Measurements from ENCODE around the gene LRRC8D.

The LRRC8D gene

GRCh38 chr1:89806616-89807015 lies 14.2 kb upstream of the LRRC8D start:
- no peak overlapping the region for H3K27ac ChIP-seq
- H3K27me3 ChIP-seq (ENCODE audit: insufficient read depth, low read depth, severe bottlenecking): no peaks in the 10 kb centered on the region
- H3K9me3 ChIP-seq (ENCODE audit: severe bottlenecking): no peaks in the 10 kb centered on the region
- no peak for DNase-seq
- TF ChIP-seq CTCF (IDR thresholded peaks at IDR 0.05; ENCODE audit: low read depth, low read length): no peak
- no peaks in the 10 kb centered on the region for H3K36me3 ChIP-seq
- H3K4me3 ChIP-seq (ENCODE audit: low read depth, low read length): no peak overlapping the region

GRCh38 chr1:89807503-89807902 lies 13.3 kb upstream of the LRRC8D start:
- no peak for TF ChIP-seq CTCF (IDR thresholded peaks at IDR 0.05; ENCODE audit: low read depth, low read length)
- Histone ChIP-seq H3K36me3 (no peaks in the 10 kb centered on the region), H3K9me3 (ENCODE audit: severe bottlenecking) (no peaks in the 10 kb centered on the region), H3K27me3 (ENCODE audit: insufficient read depth, low read depth, severe bottlenecking) (no peaks in the 10 kb centered on the region), H3K4me3 (ENCODE audit: low read depth, low read length) (no peak overlapping the region), H3K27ac (no peak overlapping the region)
- DNase-seq: no peak

- no peaks in the 10 kb centered on the region for H3K36me3 ChIP-seq
- no peak overlapping the region for H3K4me3 ChIP-seq (ENCODE audit: low read depth, low read length)
- no peaks in the 10 kb centered on the region for H3K9me3 ChIP-seq (ENCODE audit: severe bottlenecking)
- no peaks in the 10 kb centered on the region for H3K27me3 ChIP-seq (ENCODE audit: insufficient read depth, low read depth, severe bottlenecking)
- no peak overlapping the region for H3K27ac ChIP-seq
- TF ChIP-seq CTCF (IDR thresholded peaks at IDR 0.05; ENCODE audit: low read depth, low read length): no peak
- DNase-seq: peak; percentile 13
These were observed 12.8 kb upstream of the LRRC8D start for GRCh38 chr1:89807983-89808382.

GRCh38 chr1:89808441-89809117 lies 12.3 kb upstream of the LRRC8D start:
- no peak for TF ChIP-seq CTCF (IDR thresholded peaks at IDR 0.05; ENCODE audit: low read depth, low read length)
- Histone ChIP-seq H3K27me3 (ENCODE audit: insufficient read depth, low read depth, severe bottlenecking) (no peaks in the 10 kb centered on the region), H3K27ac (no peak overlapping the region), H3K9me3 (ENCODE audit: severe bottlenecking) (no peaks in the 10 kb centered on the region), H3K36me3 (no peaks in the 10 kb centered on the region), H3K4me3 (ENCODE audit: low read depth, low read length) (no peak overlapping the region)
- DNase-seq: no peak

GRCh38 chr1:89809556-89809955 lies 11.3 kb upstream of the LRRC8D start:
- no peak for DNase-seq
- no peak for TF ChIP-seq CTCF (IDR thresholded peaks at IDR 0.05; ENCODE audit: low read depth, low read length)
- Histone ChIP-seq H3K36me3 (no peaks in the 10 kb centered on the region), H3K4me3 (ENCODE audit: low read depth, low read length) (no peak overlapping the region), H3K9me3 (ENCODE audit: severe bottlenecking) (no peaks in the 10 kb centered on the region), H3K27ac (no peak overlapping the region), H3K27me3 (ENCODE audit: insufficient read depth, low read depth, severe bottlenecking) (no peaks in the 10 kb centered on the region)

GRCh38 chr1:89810302-89810701 lies 10.5 kb upstream of the LRRC8D start:
- Histone ChIP-seq H3K4me3 (ENCODE audit: low read depth, low read length) (no peak overlapping the region), H3K27me3 (ENCODE audit: insufficient read depth, low read depth, severe bottlenecking) (no peaks in the 10 kb centered on the region), H3K36me3 (no peaks in the 10 kb centered on the region), H3K9me3 (ENCODE audit: severe bottlenecking) (no peaks in the 10 kb centered on the region), H3K27ac (no peak overlapping the region)
- TF ChIP-seq CTCF (IDR thresholded peaks at IDR 0.05; ENCODE audit: low read depth, low read length): no peak
- no peak for DNase-seq

All from WERI-Rb-1 (cell line).